ENCODE data around the gene DNAJC10. TPM values are rescaled to one million over a fixed set of nuclear protein-coding genes. Genes with fewer than 3 reads are reported as not detected.
"Not testable (repeated sequence)": the region's sequence is repeated elsewhere in the genome, so short reads cannot be mapped to it uniquely, and the experiment has no call there.

Gene DNAJC10, protein sequence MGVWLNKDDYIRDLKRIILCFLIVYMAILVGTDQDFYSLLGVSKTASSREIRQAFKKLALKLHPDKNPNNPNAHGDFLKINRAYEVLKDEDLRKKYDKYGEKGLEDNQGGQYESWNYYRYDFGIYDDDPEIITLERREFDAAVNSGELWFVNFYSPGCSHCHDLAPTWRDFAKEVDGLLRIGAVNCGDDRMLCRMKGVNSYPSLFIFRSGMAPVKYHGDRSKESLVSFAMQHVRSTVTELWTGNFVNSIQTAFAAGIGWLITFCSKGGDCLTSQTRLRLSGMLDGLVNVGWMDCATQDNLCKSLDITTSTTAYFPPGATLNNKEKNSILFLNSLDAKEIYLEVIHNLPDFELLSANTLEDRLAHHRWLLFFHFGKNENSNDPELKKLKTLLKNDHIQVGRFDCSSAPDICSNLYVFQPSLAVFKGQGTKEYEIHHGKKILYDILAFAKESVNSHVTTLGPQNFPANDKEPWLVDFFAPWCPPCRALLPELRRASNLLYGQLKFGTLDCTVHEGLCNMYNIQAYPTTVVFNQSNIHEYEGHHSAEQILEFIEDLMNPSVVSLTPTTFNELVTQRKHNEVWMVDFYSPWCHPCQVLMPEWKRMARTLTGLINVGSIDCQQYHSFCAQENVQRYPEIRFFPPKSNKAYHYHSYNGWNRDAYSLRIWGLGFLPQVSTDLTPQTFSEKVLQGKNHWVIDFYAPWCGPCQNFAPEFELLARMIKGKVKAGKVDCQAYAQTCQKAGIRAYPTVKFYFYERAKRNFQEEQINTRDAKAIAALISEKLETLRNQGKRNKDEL
- total RNA-seq: 165 and 174 TPM in 2 replicates

DNA sequence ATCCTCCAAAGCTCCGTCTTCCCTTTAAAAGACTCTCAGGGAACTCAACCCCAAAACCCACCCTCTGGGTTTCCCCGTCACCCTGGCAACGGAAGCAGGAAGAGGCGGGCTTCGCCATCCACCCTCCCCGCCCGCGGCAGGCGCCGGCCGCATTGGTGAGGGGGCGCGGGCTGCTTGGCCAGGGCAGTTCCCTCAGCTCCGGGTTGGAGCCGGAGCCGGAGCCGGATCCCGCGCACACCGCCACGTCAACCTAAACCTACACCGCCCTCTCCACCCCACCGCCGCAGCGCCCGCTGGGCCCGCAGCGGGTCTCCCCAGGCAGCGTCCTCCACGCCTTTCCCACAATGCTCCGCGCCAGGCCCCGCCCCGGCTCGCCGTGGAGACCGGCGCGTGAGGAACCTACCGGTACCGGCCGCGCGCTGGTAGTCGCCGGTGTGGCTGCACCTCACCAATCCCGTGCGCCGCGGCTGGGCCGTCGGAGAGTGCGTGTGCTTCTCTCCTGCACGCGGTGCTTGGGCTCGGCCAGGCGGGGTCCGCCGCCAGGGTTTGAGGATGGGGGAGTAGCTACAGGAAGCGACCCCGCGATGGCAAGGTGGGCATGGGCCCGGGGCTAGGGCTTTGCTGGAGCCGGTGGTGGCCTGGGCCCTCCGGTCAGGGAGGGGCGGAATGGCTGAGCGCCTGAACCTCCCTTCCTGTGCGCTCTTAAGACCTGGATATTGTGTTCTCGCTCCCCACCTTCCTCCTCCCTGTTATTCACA lies at the start of gene DNAJC10:
Gene DNAJC10, plus strand, starts transcription at position 366 of the 758 bp plus-strand sequence. CDS start 1,830 bp downstream, outside the sequence.
- DNase-seq (ENCODE audit: low read depth, low spot score): peak; percentile 77

DNA sequence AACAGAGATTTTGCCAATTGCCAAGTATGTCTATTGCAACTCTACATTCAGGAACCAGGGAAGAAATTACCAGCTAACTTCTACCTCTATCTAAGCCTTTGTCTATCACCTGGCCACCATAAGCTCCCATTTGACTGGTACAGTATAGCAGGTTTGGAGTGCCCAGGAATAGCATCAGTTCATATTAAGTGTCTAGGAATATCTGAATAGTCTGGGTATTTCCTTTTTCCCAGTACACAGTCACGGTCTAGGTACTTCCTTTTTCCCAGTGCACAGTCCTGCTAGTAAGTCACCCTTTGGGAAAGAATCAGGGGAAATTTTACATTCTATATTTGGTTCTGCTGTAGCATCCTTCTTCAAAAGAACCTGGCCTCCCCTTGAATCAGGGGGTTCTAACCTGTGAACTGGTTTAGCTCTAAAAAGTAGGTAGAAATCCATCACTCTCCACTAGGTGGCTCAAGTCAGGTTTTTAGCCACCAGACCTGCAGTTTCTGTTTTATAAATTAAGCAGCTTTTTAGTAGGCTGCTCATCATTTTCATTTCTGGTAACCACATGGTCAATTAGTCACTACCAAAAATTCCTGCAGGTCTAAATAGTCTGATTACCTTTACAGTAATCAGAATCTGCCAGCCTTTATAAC lies 49.3 kb upstream of the DNAJC10 start:
- no peak for DNase-seq (ENCODE audit: low read depth, low spot score)

DNA sequence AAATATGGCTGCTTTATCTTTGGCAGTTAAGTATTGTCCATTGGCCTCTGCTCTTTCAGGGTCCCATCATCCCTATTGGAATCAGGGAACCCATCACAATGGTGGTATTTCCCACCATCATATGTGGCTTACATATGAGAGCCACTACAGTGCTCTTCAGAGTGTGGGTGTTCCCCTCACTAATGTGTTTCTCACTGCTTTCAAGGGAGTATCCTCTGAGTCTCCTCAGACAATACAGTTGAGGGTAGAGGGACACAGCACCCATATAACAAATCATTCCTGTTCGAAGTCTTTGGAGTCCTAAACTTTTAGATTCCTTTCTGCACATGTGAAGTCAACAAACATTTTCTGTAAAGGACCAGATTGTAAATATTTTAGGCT lies 48.8 kb upstream of the DNAJC10 start:
- no peak for DNase-seq (ENCODE audit: low read depth, low spot score)

DNA sequence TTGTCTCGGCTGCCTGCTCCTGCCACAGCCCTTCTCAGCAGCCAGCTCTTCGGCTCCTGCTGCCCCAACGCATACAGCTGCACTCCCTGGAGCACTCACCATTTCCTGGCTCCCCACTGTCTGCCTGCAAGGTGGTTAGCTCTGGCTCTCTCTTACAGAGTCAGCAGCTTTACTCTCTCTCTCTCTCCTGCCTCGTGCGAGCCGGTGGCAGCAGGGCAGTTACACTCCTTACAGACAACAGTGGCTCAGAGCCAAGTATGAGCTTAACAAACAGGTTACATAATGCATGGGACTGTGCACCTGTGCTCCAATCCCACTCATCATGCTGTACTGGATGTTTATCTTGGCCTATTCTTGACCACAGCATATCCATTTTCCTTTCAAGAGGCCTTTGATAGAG lies 47.4 kb upstream of the DNAJC10 start:
- no peak for DNase-seq (ENCODE audit: low read depth, low spot score)

DNA sequence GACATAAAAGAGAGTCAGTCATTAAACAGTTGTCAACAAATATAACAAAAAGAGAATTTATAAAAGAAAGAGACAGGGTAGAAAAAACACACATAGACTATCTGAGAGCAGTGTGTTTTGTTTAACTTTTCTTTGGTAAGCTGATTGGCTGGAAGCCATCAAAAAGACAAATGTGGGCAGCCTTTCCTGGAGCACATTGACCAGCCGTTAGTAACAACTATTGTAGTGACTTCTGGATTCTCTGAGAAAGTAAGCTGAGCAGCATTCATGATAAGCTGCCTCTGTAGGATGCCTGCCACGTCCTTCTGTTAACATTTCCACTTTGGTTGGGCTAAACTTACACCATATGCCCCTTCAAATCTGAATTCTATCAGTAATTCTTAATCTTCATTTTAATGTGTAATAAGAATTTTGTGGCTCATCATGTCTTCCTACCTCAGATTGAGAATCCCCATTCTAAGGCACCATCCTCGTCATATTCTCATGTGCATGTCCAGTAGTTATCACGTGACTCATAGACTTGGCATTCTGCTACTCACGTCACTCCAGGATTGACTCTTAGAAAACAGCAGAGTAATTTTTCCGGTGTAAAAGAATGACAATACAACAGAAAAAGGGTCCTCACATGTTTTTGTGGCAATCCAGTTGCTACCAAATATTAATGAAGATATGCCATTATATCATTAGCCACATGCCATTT lies 43.4 kb upstream of the DNAJC10 start:
- DNase-seq (ENCODE audit: low read depth, low spot score): no peak

DNA sequence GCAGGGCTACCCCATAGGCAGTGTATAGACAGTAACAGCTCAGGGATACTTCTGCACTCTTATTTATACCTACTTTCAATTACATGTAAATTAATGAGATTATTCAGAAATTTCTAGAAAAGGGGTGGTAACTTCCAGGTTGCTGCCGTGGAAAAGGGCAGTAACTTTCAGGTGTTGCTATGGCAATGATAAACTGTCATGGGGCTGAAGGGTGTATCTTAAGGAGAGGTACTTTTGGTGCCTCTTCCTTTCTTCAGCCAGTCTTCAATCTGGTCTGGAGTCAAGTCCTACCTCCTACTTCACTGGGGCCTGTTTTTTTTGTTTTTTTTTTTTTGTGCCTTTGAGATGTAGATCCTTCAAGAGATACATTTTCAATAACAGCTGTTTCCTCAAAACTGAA lies 35.2 kb upstream of the DNAJC10 start:
- DNase-seq (ENCODE audit: low read depth, low spot score): no peak

DNA sequence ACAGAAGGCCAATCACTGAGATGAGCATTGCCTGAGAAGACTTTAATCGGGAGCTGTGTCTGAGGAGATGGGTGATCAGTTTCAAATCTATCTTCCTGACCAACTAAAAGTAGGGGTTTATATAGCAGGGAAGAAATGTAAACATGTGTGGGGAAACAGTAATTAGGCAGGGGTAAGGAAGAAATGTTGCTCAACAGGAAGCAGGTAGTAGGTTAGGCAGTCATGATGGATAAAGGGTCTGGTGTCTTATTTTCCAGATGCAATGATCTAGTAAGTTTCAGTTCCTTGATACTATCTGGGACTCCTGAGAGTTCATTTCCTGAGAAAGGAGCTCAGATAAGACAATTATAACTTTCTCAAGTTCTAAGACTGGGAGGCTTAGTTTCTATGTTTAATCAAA lies 33.8 kb upstream of the DNAJC10 start:
- no peak for DNase-seq (ENCODE audit: low read depth, low spot score)

DNA sequence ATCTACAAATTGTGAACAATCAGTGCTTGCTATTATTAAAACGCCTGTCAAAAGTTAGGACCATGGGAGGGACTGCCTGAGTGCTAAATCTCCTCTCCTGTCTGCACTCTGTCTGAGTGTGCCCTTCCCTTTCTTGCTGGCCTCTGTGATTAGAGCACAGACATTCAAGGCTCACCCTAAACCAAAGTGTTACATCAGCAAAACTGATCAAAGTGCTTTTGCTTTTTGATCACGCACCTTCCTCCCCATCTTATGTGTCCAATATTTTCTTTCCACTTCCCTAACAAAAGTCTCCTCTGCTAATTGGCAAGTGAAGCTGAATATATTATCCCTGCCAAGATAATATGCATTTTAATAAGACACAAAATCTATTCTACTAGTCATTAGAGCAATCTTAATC lies 30.5 kb upstream of the DNAJC10 start:
- DNase-seq (ENCODE audit: low read depth, low spot score): no peak

DNA sequence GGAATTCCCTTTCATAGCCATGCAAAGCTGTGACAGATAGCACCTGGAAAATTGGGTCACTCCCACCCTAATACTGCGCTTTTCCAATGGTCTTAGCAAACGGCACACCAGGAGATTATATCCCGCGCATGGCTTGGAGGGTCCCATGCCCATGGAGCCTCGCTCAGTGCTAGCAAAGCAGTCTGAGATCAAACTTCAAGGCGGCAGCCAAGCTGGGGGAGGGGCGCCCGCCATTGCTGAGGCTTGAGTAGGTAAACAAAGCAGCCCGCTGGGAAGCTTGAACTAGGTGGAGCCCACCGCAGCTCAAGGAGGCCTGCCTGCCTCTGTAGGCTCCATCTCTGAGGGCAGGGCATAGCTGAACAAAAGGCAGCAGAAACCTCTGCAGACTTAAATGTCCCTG lies 29.3 kb upstream of the DNAJC10 start:
- not testable (repeated sequence) for DNase-seq (ENCODE audit: low read depth, low spot score)

DNA sequence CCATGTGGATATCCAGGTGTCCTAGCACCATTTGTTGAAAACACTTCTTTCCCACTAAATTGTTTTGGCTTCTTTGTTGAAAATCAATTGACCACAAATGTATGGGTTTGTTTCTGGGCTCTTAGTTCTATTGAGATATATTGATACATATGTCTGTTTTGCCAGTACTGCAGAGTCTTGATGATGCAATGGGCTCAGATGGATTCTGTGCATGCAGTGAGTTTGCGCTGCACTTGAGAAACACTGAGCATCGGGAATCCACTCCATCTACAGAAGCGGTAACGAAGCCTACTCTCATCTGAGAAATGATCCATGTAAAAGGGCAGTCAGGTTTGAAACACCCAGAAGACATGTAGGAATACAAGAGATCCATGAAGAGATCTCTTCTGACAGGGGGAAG lies 21.9 kb upstream of the DNAJC10 start:
- no peak for DNase-seq (ENCODE audit: low read depth, low spot score)

DNA sequence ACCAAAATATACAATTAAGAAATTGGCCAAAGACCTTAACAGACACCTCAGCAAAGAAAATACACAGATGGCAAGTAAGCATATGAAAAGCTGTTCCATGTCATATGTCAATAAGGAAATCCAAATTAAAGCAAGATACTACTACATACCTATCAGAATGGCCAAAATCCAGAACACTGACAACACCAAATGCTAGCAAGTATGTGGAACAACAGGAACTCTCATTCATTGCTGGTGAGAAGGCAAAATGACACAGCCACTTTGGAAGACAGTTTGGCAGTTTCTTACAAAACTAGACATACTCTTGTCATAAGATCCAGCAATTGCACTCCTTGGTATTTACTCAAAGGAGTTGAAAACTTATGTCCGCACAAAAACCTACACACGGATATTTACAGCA lies 20.3 kb upstream of the DNAJC10 start:
- DNase-seq (ENCODE audit: low read depth, low spot score): no peak

DNA sequence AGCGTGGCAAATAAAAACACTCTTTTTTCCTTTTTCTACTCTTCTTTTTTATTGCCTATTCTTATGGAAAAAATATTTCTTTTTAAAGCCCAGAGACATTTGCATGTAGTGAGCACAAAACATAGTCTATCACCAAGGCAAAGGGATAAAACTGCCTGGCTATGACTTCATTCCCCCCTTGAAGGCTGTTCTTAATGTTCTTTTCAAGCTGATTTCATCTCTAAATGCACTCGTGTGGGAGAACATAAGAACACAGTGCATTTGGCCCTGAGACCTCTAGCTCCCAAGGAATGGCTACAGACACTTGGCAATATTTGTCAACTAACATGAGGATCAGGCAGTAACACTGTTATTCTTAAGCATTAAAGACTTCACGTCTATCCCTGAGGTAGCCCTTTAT lies 17.4 kb upstream of the DNAJC10 start:
- DNase-seq (ENCODE audit: low read depth, low spot score): no peak

DNA sequence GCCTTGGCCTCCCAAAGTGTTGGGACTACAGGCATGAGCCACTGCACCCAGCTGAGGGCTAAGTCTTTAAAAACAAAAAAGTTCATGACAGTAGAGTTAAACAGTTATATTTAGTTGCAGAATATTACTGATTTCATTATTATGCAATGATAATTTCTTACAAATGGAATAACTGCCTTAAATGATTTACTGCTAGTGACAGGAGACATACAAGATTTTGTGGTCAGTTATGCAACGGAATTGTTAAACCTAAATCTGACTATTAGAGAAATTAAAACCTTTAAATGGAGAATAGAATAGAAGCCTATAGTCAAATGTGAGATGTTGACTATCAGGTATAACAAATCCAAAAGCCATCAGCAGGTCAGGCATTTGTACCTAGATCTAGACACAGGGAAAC lies 10.3 kb upstream of the DNAJC10 start:
- no peak for DNase-seq (ENCODE audit: low read depth, low spot score)

DNA sequence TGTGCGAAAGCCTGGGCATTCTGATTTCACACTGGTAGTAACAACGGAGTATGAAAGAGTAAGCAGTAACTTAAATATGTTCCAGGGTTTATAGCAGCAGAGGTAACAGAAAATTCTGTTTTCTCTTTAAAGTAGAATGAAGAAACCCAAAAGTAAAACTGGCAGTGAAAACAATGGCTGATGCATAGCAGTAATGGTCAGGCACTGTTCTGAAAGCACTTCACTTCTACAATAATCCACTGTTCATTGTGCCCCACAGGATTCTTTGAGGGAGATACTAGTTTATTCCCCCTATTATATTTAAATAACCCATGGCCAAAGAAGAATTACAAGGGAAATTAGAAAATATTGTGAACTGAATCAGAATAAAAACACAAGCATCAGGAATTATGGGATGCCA lies 9.3 kb upstream of the DNAJC10 start:
- DNase-seq (ENCODE audit: low read depth, low spot score): no peak

DNA sequence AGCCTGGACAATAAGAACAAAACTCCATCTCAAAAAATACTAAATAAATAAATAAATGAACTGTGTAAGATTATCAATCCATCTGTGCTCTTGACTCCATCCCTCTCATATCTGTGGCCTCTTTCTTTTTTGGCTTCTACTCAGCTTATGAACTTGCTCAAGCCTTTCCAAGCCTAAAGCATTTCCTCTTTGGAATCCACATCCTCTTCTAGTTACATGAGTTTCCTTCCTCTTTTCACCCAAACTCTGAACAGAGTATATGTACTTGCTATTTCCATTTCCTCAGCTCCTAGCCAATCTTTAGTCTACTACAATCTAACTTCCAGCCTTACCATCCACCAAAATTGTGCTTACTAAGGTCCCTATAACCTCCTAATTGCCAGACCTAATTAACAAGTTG lies 2.5 kb upstream of the DNAJC10 start:
- no peak for DNase-seq (ENCODE audit: low read depth, low spot score)

DNA sequence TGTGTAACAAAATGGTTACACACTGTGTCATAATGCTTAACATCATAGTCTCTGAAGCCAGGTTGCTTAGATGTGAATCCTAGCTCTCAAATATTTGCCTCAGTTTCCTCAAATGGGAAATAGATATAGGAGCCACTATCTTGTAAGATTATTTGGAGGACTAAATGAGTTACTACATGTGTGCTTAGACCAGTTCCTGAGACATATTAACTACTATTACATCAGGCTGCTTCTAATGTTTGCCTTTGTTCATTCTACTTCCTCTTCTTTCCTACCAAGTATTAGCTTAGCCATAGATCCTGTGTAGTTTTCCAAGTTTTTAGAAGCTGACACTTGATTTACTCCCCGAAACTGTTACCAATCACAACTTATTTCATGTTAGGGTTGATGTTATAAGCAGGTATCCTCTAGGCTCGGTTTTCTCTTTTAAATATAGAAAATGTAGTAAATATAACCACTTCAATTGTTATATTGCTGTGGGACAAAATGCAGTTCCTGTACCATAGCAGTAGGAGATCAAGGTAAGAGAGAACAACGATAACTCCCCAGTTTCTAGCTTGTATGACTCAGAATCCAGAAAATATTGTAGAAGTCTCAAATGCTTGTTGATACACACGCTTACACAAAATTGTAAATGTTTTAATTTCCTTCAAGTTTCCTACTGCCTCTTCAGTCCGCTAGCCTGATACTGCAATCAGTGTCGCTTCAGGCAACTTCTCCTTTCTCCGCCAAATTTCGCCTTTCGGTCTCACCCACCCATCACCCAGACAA lies 751 bp upstream of the DNAJC10 start:
- no peak for DNase-seq (ENCODE audit: low read depth, low spot score)

DNA sequence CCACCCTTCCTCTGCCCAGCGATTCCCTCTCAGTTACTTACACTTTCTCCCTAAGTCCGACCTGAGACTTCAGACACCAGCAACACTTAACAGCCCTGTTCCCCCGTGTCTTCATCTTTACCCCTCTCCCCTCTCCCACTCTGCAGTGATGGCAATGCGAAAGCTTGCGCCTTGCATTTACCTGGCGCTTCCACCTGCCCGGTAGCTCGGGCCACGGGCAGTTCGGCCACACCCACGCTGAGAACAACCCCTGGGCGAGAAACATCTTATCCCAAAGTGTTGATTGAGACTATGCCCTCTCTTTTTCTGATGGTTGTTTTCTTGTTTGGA lies 558 bp downstream of the DNAJC10 start:
- DNase-seq (ENCODE audit: low read depth, low spot score): no peak

DNA sequence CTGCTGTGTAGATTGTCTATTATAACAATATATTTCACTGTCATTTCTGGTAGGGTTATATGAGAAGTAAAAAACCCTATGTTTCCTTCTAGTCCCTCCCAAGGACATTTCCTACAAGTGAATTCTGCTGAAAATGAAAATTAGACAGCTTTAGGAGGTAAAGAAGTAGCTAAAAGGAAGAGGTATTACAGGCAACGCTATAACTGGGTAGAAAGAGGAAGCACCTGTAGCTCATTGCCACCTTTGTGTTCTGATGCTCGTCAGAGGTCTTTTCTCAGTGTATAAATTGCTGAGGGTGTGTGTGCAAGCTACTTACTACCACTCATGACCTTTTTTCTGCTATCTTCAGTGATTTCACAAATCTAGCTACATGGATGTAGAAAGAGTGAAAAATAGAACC lies 1.4 kb downstream of the DNAJC10 start:
- DNase-seq (ENCODE audit: low read depth, low spot score): no peak

DNA sequence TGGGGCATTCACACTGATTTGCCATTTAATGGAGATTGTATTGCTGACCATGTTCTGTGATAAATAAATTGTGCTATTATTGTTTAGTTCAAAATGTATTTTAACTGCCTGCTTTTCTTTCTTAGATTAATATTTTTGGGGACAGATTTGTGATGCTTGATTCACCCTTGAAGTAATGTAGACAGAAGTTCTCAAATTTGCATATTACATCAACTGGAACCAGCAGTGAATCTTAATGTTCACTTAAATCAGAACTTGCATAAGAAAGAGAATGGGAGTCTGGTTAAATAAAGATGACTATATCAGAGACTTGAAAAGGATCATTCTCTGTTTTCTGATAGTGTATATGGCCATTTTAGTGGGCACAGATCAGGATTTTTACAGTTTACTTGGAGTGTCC lies 1.8 kb downstream of the DNAJC10 start:
- DNase-seq (ENCODE audit: low read depth, low spot score): no peak

DNA sequence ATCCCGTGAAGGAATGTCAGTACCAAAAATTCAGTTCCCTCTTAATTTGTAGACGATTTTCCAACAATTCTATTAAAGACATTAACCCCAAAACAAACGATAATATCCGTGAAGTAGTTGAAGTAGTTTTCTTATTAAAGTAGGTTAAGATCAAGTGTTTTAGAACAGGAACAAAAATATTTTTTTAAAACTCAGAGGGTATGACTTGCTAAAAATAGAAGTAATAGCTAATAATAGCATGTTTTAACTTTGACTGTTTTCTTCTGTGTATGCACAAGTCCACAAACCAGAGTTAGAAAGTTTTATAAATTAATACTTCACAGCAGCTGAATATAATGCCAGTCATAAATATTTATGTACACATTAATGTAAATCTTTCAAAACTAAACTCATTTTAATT lies 2.4 kb downstream of the DNAJC10 start:
- no peak for DNase-seq (ENCODE audit: low read depth, low spot score)
